Measurements from ENCODE around the gene PRDM5. TPM values are rescaled to one million over a fixed set of nuclear protein-coding genes. Genes with fewer than 3 reads are reported as not detected.

The PRDM5 gene
- total RNA-seq, 1 experiment from 2014 or later: 7.1 TPM

DNA sequence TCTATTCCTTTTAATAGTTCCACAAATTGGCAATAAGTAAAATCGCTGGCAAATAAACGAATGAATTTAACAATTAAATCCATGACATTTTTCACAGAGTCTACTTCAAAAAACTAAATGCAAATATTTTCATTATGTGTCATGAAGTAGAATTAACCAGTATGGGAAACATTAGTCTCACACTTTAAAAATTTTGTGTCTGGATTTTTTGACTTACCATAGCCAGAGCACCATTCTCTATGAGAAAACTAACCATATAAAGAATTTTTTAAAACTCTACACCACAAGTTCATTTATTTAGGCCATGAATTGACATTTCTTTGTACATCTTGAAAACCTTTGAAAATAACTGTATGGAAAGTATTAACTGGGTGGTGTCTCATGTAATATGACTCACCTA is 41.2 kb downstream of the PRDM5 start:
- no peak overlapping the region for H3K27ac ChIP-seq (ENCODE audit: low read depth, low read length, poor library complexity, severe bottlenecking)
- CTCF ChIA-PET: no interaction called here

GRCh38 chr4:120877021-120877420 is 45.5 kb downstream of the PRDM5 start:
- no peak overlapping the region for H3K4me3 ChIP-seq (ENCODE audit: low read depth, low read length, poor library complexity, severe bottlenecking)
- no peaks in the 10 kb centered on the region for H3K36me3 ChIP-seq (ENCODE audit: insufficient read depth, low read length, poor library complexity, severe bottlenecking)
- POLR2A ChIA-PET (ENCODE audit: low non-redundant PET): no interaction called here
- DNase-seq (ENCODE audit: low spot score): no peak
- H3K4me1 ChIP-seq (ENCODE audit: insufficient read depth, low read length, poor library complexity, severe bottlenecking): no peaks in the 10 kb centered on the region
- peaks cover 4% of the 10 kb centered on the region for H3K9me3 ChIP-seq (ENCODE audit: low read depth, low read length, poor library complexity, severe bottlenecking)
- no peaks in the 10 kb centered on the region for H3K27me3 ChIP-seq (replicated peaks; ENCODE audit: insufficient read depth, low read depth, low read length, poor library complexity)
- no TSS peak for BruUV-seq (replicated peaks)
- intact Hi-C loops (cut with micrococcal nuclease; ENCODE audit: unreplicated experiment): no loop called here
- CTCF ChIA-PET: no interaction called here
- no peak overlapping the region for H3K27ac ChIP-seq (ENCODE audit: low read depth, low read length, poor library complexity, severe bottlenecking)
- TF ChIP-seq, protein P1, sequence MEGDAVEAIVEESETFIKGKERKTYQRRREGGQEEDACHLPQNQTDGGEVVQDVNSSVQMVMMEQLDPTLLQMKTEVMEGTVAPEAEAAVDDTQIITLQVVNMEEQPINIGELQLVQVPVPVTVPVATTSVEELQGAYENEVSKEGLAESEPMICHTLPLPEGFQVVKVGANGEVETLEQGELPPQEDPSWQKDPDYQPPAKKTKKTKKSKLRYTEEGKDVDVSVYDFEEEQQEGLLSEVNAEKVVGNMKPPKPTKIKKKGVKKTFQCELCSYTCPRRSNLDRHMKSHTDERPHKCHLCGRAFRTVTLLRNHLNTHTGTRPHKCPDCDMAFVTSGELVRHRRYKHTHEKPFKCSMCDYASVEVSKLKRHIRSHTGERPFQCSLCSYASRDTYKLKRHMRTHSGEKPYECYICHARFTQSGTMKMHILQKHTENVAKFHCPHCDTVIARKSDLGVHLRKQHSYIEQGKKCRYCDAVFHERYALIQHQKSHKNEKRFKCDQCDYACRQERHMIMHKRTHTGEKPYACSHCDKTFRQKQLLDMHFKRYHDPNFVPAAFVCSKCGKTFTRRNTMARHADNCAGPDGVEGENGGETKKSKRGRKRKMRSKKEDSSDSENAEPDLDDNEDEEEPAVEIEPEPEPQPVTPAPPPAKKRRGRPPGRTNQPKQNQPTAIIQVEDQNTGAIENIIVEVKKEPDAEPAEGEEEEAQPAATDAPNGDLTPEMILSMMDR (conservative IDR thresholded peaks at IDR 0.05; ENCODE audit: low read depth, low read length): no peak
- TF ChIP-seq EZH2 (IDR thresholded peaks at IDR 0.05; ENCODE audit: borderline replicate concordance, low read depth, low read length, poor library complexity, severe bottlenecking): no peak

More for the DNA sequence above, 41.2 kb downstream of the PRDM5 start:
- no peaks in the 10 kb centered on the region for H3K27me3 ChIP-seq (replicated peaks; ENCODE audit: insufficient read depth, low read depth, low read length, poor library complexity)
- H3K36me3 ChIP-seq (ENCODE audit: insufficient read depth, low read length, poor library complexity, severe bottlenecking): no peaks in the 10 kb centered on the region
- no peak for TF ChIP-seq EZH2 (IDR thresholded peaks at IDR 0.05; ENCODE audit: borderline replicate concordance, low read depth, low read length, poor library complexity, severe bottlenecking)
- TF ChIP-seq, protein P1 (conservative IDR thresholded peaks at IDR 0.05; ENCODE audit: low read depth, low read length): no peak
- H3K4me1 ChIP-seq (ENCODE audit: insufficient read depth, low read length, poor library complexity, severe bottlenecking): no peaks in the 10 kb centered on the region
- peaks cover 4% of the 10 kb centered on the region for H3K9me3 ChIP-seq (ENCODE audit: low read depth, low read length, poor library complexity, severe bottlenecking)
- no peak overlapping the region for H3K4me3 ChIP-seq (ENCODE audit: low read depth, low read length, poor library complexity, severe bottlenecking)
- POLR2A ChIA-PET (ENCODE audit: low non-redundant PET): no interaction called here
- BruUV-seq (replicated peaks): no TSS peak
- intact Hi-C loops (cut with micrococcal nuclease; ENCODE audit: unreplicated experiment): no loop called here
- DNase-seq (ENCODE audit: low spot score): no peak

DNA sequence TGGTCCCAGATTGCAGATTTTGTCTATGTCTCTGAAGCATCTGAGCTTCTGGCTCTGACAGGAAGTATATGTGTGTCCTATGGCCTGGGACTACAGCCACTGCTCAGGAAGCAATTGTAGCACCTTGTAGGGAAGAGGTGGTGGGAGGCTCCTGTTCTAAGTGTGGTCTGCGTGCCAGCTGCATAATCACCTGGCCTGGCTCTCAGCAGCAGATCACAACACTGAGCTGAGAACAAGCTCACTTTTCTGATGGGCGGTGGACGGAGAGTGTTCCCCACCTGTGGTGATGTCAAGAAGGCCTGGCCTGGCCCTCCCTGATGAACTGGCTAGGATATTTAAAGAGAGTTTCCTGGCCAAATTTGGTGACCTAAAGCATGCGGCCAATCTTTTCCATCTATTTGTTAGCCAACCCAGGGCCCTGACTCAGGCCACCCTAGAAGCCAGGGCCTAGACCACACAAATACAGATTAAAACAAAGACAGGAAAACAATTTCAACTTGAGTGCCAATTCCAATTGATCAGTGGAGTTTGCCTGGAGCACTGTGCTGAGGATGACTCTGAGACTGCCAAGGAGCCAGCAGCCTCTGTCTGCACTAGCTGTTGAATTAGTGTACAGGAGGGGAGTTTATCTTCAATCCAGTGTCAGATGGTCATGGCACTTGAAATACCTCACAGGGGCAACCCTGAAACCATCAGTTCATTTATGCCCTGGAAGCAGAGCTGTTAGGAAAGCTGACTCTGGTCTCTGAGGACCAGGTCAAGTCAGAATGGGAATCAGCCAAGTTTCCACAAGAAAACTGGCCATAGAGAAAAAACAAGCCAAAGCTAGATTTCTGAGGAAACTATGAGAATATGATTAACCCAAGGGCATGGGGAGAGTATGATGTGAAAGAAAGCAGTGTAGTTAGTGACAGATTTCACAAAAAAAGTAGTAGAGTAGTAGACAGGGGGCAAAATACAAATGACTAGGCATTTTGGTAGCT is 47.4 kb downstream of the PRDM5 start:
- no peak overlapping the region for H3K27ac ChIP-seq (ENCODE audit: low read depth, low read length, poor library complexity, severe bottlenecking)
- no TSS peak for BruUV-seq (replicated peaks)
- ChIA-PET CTCF (no interaction called here), POLR2A (ENCODE audit: low non-redundant PET) (interaction anchor here (0.5 kb wide), 1 partner anchor 204 kb away, joined by 4 read pairs; no protein-coding TSS in a partner anchor)
- intact Hi-C loops (cut with micrococcal nuclease; ENCODE audit: unreplicated experiment): no loop called here
- peaks cover 4% of the 10 kb centered on the region for H3K9me3 ChIP-seq (ENCODE audit: low read depth, low read length, poor library complexity, severe bottlenecking)
- no peak for DNase-seq (ENCODE audit: low spot score)
- no peak overlapping the region for H3K4me3 ChIP-seq (ENCODE audit: low read depth, low read length, poor library complexity, severe bottlenecking)
- H3K4me1 ChIP-seq (ENCODE audit: insufficient read depth, low read length, poor library complexity, severe bottlenecking): no peaks in the 10 kb centered on the region
- TF ChIP-seq, protein P1 (conservative IDR thresholded peaks at IDR 0.05; ENCODE audit: low read depth, low read length): no peak
- no peak for TF ChIP-seq EZH2 (IDR thresholded peaks at IDR 0.05; ENCODE audit: borderline replicate concordance, low read depth, low read length, poor library complexity, severe bottlenecking)
- H3K27me3 ChIP-seq (replicated peaks; ENCODE audit: insufficient read depth, low read depth, low read length, poor library complexity): no peaks in the 10 kb centered on the region
- no peaks in the 10 kb centered on the region for H3K36me3 ChIP-seq (ENCODE audit: insufficient read depth, low read length, poor library complexity, severe bottlenecking)

Measured in A673 (cell line).